Activated T-cell treated with anti-CD3 and anti-CD28 coated beads, Interleukin-2, amount 50 U/mL, for 72 hours (primary cell): ENCODE measurements around the gene CES3. TPM values are rescaled to one million over a fixed set of nuclear protein-coding genes. Genes with fewer than 3 reads are reported as not detected.
A peak's percentile ranks its signal among the peaks of the same experiment; 100 is the strongest.
"Not testable (repeated sequence)": the region's sequence is repeated elsewhere in the genome, so short reads cannot be mapped to it uniquely, and the experiment has no call there.

Source experiments
- ATAC-seq, 2 donors: fragments of 150-1000 bp; cut with Tn5 transposase; replicated peaks in 1 of 2; 2 replicates each; pipeline ENCODE4 v1.10.0; 2021; ENCODE audit warnings: moderate library complexity in 2 of 2, mild to moderate bottlenecking in 1 of 2
- DNase-seq, 2 donors: peaks; one replicate each; pipeline ENCODE4 v3.0.0; 2021 to 2022; ENCODE audit warnings: mixed read lengths in 1 of 2
- H3K27ac Mint-ChIP-seq: one replicate; pipeline ENCODE4 v1.8.0; 2022; ENCODE audit warnings: mild to moderate bottlenecking, moderate library complexity, mixed read lengths
- H3K27me3 Mint-ChIP-seq: one replicate; pipeline ENCODE4 v1.8.0; 2022; ENCODE audit warnings: low read depth, mixed read lengths
- H3K36me3 Mint-ChIP-seq, 2 donors: one replicate each; pipeline ENCODE4 v1.8.0; 2022; ENCODE audit warnings: mixed read lengths in 2 of 2, mild to moderate bottlenecking in 1 of 2; ENCODE audit not compliant: insufficient read depth in 2 of 2
- H3K4me1 Mint-ChIP-seq: one replicate; pipeline ENCODE4 v1.8.0; 2022; ENCODE audit warnings: low read depth, mixed read lengths
- H3K4me3 Mint-ChIP-seq, 2 donors: one replicate each; pipeline ENCODE4 v1.8.0; 2022; ENCODE audit warnings: mild to moderate bottlenecking in 2 of 2, mixed read lengths in 2 of 2, moderate library complexity in 2 of 2
- H3K9me3 Mint-ChIP-seq, 2 donors: one replicate each; pipeline ENCODE4 v1.8.0; 2022; ENCODE audit warnings: mixed read lengths in 2 of 2
- total RNA-seq, 2 donors: library from RNA; stranded (reverse); gene quantifications; one replicate each; pipeline ENCODE4 v1.2.3, GENCODE V29; 2022

The CES3 gene
- total RNA-seq, 2 donors from 2014 or later = 6.9 to 11.5 TPM

- H3K9me3 Mint-ChIP-seq = no peaks in the 10 kb centered on the region
- H3K36me3 Mint-ChIP-seq = peaks cover 2 to 6% of the 10 kb centered on the region in 2 donors
- ATAC-seq = no peak
- H3K27me3 Mint-ChIP-seq = peaks cover 10% of the 10 kb centered on the region
- H3K4me1 Mint-ChIP-seq = peaks cover 19% of the 10 kb centered on the region
- H3K27ac Mint-ChIP-seq = no peak overlapping the region
- no peak for DNase-seq
- no peak overlapping the region for H3K4me3 Mint-ChIP-seq
Observed at GRCh38 chr16:66943426-66944053, 17.5 kb upstream of the CES3 start.

- no peak overlapping the region for H3K4me3 Mint-ChIP-seq
- H3K4me1 Mint-ChIP-seq = peaks cover 24% of the 10 kb centered on the region
- H3K27ac Mint-ChIP-seq = no peak overlapping the region
- H3K36me3 Mint-ChIP-seq = peaks cover 2 to 6% of the 10 kb centered on the region in 2 donors
- H3K27me3 Mint-ChIP-seq = peaks cover 15% of the 10 kb centered on the region
- DNase-seq (no peak), ATAC-seq (no peak)
- no peaks in the 10 kb centered on the region for H3K9me3 Mint-ChIP-seq
Observed at GRCh38 chr16:66944054-66944441, 17.0 kb upstream of the CES3 start.

- H3K4me3 Mint-ChIP-seq, H3K36me3 Mint-ChIP-seq, H3K9me3 Mint-ChIP-seq, H3K27ac Mint-ChIP-seq, DNase-seq, ATAC-seq: not testable (repeated sequence)
- H3K4me1 Mint-ChIP-seq = peaks cover 33% of the 10 kb centered on the region
- H3K27me3 Mint-ChIP-seq = peaks cover 24% of the 10 kb centered on the region
Observed at GRCh38 chr16:66944971-66945370, 16.1 kb upstream of the CES3 start.

GRCh38 chr16:66945939-66946338, 15.1 kb upstream of the CES3 start:
- ATAC-seq (no peak), DNase-seq (no peak)
- no peak overlapping the region for H3K27ac Mint-ChIP-seq
- H3K4me3 Mint-ChIP-seq = no peak overlapping the region
- H3K9me3 Mint-ChIP-seq = no peaks in the 10 kb centered on the region
- H3K27me3 Mint-ChIP-seq = peaks cover 34% of the 10 kb centered on the region
- peaks cover 41% of the 10 kb centered on the region for H3K4me1 Mint-ChIP-seq
- peaks cover 2 to 6% of the 10 kb centered on the region in 2 donors for H3K36me3 Mint-ChIP-seq

- Mint-ChIP-seq H3K36me3 (peaks cover 4 to 9% of the 10 kb centered on the region in 2 donors), H3K4me1 (peaks cover 47% of the 10 kb centered on the region), H3K9me3 (peaks cover 0 to 5% of the 10 kb centered on the region in 2 donors), H3K4me3 (no peak overlapping the region), H3K27ac (no peak overlapping the region), H3K27me3 (peaks cover 40% of the 10 kb centered on the region)
- no peak for ATAC-seq
- no peak for DNase-seq
Observed at GRCh38 chr16:66946541-66946940, 14.5 kb upstream of the CES3 start.

- Mint-ChIP-seq H3K4me1 (peaks cover 51% of the 10 kb centered on the region), H3K9me3 (peaks cover 2 to 8% of the 10 kb centered on the region in 2 donors), H3K4me3 (peak overlapping the region in 1 of 2 donors; percentile 95), H3K27ac (peak overlapping the region; percentile 4), H3K36me3 (peaks cover 6 to 12% of the 10 kb centered on the region in 2 donors), H3K27me3 (peaks cover 44% of the 10 kb centered on the region)
- no peak for ATAC-seq
- DNase-seq = no peak
Observed at GRCh38 chr16:66946974-66947301, 14.1 kb upstream of the CES3 start.

- Mint-ChIP-seq H3K4me1 (peaks cover 51% of the 10 kb centered on the region), H3K36me3 (peaks cover 6 to 8% of the 10 kb centered on the region in 2 donors), H3K27ac (peak overlapping the region; percentile 4), H3K27me3 (peaks cover 49% of the 10 kb centered on the region), H3K4me3 (peak overlapping the region; percentile 86 to 95), H3K9me3 (peaks cover 2 to 8% of the 10 kb centered on the region in 2 donors)
- ATAC-seq (peak; percentile 73 to 80), DNase-seq (peak; percentile 82 to 86)
Observed at GRCh38 chr16:66947302-66948065, 13.6 kb upstream of the CES3 start.

- Mint-ChIP-seq H3K27ac (peak overlapping the region; percentile 57), H3K4me3 (peak overlapping the region; percentile 86 to 95)
- peak; percentile 31 to 55 for ATAC-seq
Observed at GRCh38 chr16:66948134-66948836, 12.8 kb upstream of the CES3 start.

GRCh38 chr16:66948837-66949225, 12.2 kb upstream of the CES3 start:
- DNase-seq (no peak), ATAC-seq (peak in 1 of 2 donors; percentile 2)
- Mint-ChIP-seq H3K9me3 (peaks cover 2 to 8% of the 10 kb centered on the region in 2 donors), H3K4me1 (peaks cover 54% of the 10 kb centered on the region), H3K36me3 (peaks cover 4 to 7% of the 10 kb centered on the region in 2 donors), H3K27me3 (peaks cover 62% of the 10 kb centered on the region), H3K4me3 (peak overlapping the region; percentile 86 to 95), H3K27ac (no peak overlapping the region)

More at GRCh38 chr16:66948134-66948836, 12.8 kb upstream of the CES3 start:
- peak; percentile 22 to 31 for DNase-seq
- Mint-ChIP-seq H3K36me3 (peaks cover 4 to 7% of the 10 kb centered on the region in 2 donors), H3K9me3 (peaks cover 2 to 8% of the 10 kb centered on the region in 2 donors), H3K4me1 (peaks cover 51% of the 10 kb centered on the region), H3K27me3 (peaks cover 57% of the 10 kb centered on the region)

- H3K4me3 Mint-ChIP-seq = peak overlapping the region; percentile 86 to 95
- peaks cover 67% of the 10 kb centered on the region for H3K27me3 Mint-ChIP-seq
- peaks cover 4 to 7% of the 10 kb centered on the region in 2 donors for H3K36me3 Mint-ChIP-seq
- ATAC-seq = no peak
- peaks cover 58% of the 10 kb centered on the region for H3K4me1 Mint-ChIP-seq
- peaks cover 2 to 8% of the 10 kb centered on the region in 2 donors for H3K9me3 Mint-ChIP-seq
- DNase-seq = no peak
- no peak overlapping the region for H3K27ac Mint-ChIP-seq
Observed at GRCh38 chr16:66949472-66949871, 11.6 kb upstream of the CES3 start.

GRCh38 chr16:66950437-66950836, 10.6 kb upstream of the CES3 start:
- Mint-ChIP-seq H3K27ac (no peak overlapping the region), H3K4me1 (peaks cover 58% of the 10 kb centered on the region), H3K36me3 (peaks cover 4 to 7% of the 10 kb centered on the region in 2 donors), H3K4me3 (peak overlapping the region; percentile 42 to 61), H3K27me3 (peaks cover 67% of the 10 kb centered on the region), H3K9me3 (peaks cover 2 to 8% of the 10 kb centered on the region in 2 donors)
- DNase-seq (no peak), ATAC-seq (peak; percentile 35 to 47)

- Mint-ChIP-seq H3K27ac (peak overlapping the region; percentile 70), H3K4me1 (peaks cover 58% of the 10 kb centered on the region), H3K36me3 (peaks cover 4 to 7% of the 10 kb centered on the region in 2 donors), H3K9me3 (peaks cover 2 to 8% of the 10 kb centered on the region in 2 donors), H3K4me3 (peak overlapping the region in 1 of 2 donors; percentile 70), H3K27me3 (peaks cover 67% of the 10 kb centered on the region)
- ATAC-seq = no peak
- DNase-seq = no peak
Observed at GRCh38 chr16:66950971-66951790, 9.9 kb upstream of the CES3 start.
